ENCODE data around the gene RPL7A.
"Not testable (repeated sequence)": the region's sequence is repeated elsewhere in the genome, so short reads cannot be mapped to it uniquely, and the experiment has no call there.

RPL7A gene

DNA sequence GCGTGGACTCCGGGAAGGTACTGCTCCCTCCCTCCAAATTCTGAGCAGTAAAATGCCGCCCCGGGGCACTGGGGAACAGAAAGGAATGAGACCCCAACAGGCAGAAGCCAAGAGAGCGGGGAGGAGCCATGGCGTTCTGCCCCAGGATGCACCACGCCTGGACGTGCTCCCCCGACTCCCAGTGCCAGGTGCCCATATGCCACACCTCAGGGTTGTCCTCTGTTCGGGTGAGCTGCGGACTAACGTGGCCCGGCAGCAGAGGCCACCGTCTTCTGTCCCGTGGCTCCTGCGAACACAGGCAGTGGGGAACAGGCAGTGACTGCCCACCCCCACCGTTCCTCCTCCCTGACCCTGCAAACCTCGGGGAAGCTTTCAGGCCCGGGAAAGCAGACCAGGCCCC is 16.8 kb upstream of the RPL7A start:
- no peak for TF ChIP-seq CTCF (IDR thresholded peaks at IDR 0.05; ENCODE audit: low read depth, low read length)

GRCh38 chr9:133331641-133332380 is 16.2 kb upstream of the RPL7A start:
- DNase-seq (ENCODE audit: extremely low read depth, low read depth): no peak
- TF ChIP-seq CTCF (IDR thresholded peaks at IDR 0.05; ENCODE audit: low read depth, low read length): no peak

More for the DNA sequence above, 16.8 kb upstream of the RPL7A start:
- no peak for DNase-seq (ENCODE audit: extremely low read depth, low read depth)

GRCh38 chr9:133332381-133332730 is 15.7 kb upstream of the RPL7A start:
- no peak for DNase-seq (ENCODE audit: extremely low read depth, low read depth)
- TF ChIP-seq CTCF (IDR thresholded peaks at IDR 0.05; ENCODE audit: low read depth, low read length): no peak

DNA sequence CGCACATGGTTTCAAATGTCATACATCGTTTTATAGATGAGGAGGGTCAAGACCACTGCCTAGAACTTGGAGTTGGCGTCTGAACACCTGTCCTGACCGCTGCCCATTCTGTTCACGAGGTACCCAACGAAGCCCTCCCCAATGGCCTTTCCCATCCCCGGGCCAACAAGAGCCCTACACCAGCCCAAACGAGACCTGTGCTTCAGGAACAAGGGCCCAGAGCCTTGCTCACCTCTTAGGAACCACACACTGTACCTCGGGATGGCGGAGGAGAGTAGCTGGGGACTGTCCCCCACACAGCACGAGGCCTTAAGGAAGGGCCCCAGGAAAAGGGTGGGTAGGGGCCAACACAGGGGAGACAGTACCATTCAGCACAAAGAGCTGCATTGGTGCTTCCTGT is 15.0 kb upstream of the RPL7A start:
- DNase-seq (ENCODE audit: extremely low read depth, low read depth): no peak
- TF ChIP-seq CTCF (IDR thresholded peaks at IDR 0.05; ENCODE audit: low read depth, low read length): no peak

- no peak for DNase-seq (ENCODE audit: extremely low read depth, low read depth)
- no peak for TF ChIP-seq CTCF (IDR thresholded peaks at IDR 0.05; ENCODE audit: low read depth, low read length)
These were observed 14.5 kb upstream of the RPL7A start for GRCh38 chr9:133333566-133333965.

DNA sequence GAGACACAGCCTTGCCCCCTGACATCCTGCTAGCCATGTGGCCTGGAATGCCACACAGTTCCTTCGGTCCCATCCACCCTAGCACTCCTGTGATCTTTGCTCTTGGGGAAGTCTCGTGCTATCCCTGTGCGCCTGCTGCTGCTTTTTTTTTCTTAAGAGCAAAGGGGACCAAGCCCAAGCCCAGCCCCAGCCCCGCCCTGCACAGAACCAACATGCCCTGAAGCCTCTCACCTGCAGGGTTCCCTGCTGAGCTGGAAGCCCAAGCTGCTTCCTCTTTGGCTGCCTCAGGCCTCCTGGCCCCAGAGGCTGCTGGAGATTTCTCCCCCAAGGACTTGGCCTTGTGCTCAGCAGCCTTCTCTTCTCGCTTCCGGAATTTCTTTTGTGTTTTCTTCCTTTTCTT is 13.9 kb upstream of the RPL7A start:
- DNase-seq (ENCODE audit: extremely low read depth, low read depth): no peak
- no peak for TF ChIP-seq CTCF (IDR thresholded peaks at IDR 0.05; ENCODE audit: low read depth, low read length)

GRCh38 chr9:133334888-133335287 is 13.1 kb upstream of the RPL7A start:
- DNase-seq (ENCODE audit: extremely low read depth, low read depth): not testable (repeated sequence)

Measured in AG09319 (cell line).